ENCODE measurements around the gene SERPINF2. TPM values are rescaled to one million over a fixed set of nuclear protein-coding genes. Genes with fewer than 3 reads are reported as not detected.

Gene SERPINF2
- total and polyA plus RNA-seq, 12 donors: 0.18 to 2.8 (median 0.76) TPM; not detected in 2

DNA sequence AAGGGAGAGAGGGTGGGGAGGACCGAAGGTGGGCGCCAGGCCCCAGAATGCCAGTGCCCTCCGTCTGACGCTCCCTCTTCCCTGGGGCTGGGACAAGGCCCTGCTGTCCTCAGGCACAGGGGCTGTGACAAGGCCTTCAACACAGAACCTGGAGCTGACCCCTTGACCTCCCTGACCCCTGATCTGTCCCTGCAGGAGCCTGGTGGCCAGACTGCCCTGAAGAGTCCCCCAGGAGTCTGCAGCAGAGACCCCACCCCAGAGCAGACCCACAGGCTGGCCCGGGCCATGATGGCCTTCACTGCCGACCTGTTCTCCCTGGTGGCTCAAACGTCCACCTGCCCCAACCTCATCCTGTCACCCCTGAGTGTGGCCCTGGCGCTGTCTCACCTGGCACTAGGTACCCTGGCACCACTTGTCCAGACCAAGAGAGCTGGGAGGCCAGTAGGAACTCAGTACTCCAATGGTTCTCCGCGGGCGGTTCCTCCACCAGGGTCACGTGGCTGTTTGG lies 2.9 kb downstream of the SERPINF2 start:
- intact Hi-C loops (cut with DNase I): no loop called here
- no peak overlapping the region for H3K27ac ChIP-seq
- ATAC-seq (peak in 1 of 8 donors; percentile 9), DNase-seq (no peak)
- no peaks in the 10 kb centered on the region for H3K9me3 ChIP-seq
- peaks cover 0 to 9% (median 0%) of the 10 kb centered on the region in 9 donors for H3K4me1 ChIP-seq
- H3K4me3 ChIP-seq: no peak overlapping the region
- TF ChIP-seq, protein P1, sequence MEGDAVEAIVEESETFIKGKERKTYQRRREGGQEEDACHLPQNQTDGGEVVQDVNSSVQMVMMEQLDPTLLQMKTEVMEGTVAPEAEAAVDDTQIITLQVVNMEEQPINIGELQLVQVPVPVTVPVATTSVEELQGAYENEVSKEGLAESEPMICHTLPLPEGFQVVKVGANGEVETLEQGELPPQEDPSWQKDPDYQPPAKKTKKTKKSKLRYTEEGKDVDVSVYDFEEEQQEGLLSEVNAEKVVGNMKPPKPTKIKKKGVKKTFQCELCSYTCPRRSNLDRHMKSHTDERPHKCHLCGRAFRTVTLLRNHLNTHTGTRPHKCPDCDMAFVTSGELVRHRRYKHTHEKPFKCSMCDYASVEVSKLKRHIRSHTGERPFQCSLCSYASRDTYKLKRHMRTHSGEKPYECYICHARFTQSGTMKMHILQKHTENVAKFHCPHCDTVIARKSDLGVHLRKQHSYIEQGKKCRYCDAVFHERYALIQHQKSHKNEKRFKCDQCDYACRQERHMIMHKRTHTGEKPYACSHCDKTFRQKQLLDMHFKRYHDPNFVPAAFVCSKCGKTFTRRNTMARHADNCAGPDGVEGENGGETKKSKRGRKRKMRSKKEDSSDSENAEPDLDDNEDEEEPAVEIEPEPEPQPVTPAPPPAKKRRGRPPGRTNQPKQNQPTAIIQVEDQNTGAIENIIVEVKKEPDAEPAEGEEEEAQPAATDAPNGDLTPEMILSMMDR (IDR thresholded peaks at IDR 0.05): no peak
- 93 to 95% methylated on average over 12 of the region's 12 CpGs for WGBS, 2 donors
- no peaks in the 10 kb centered on the region for H3K36me3 ChIP-seq
- no peaks in the 10 kb centered on the region for H3K27me3 ChIP-seq

DNA sequence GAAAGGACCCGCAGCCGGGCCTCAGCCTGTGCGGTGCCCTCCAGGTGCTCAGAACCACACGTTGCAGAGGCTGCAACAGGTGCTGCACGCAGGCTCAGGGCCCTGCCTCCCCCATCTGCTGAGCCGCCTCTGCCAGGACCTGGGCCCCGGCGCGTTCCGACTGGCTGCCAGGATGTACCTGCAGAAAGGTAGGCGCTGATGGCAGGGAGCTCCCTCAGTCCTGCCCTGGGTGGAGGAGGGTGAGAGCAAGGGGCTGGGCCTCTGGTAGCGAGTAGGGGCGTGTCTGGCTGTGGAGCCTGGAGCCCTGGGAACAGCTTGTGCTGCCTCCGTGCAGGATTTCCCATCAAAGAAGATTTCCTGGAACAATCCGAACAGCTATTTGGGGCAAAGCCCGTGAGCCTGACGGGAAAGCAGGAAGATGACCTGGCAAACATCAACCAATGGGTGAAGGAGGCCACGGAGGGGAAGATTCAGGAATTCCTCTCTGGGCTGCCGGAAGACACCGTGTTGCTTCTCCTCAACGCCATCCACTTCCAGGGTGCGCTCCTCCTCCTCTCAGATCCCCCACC lies 4.4 kb downstream of the SERPINF2 start:
- H3K4me3 ChIP-seq: no peak overlapping the region
- peak overlapping the region in 6 of 10 donors; percentile 11 to 73 (median 61) for H3K27ac ChIP-seq
- H3K27me3 ChIP-seq: no peaks in the 10 kb centered on the region
- H3K4me1 ChIP-seq: peaks cover 0 to 12% (median 0%) of the 10 kb centered on the region in 9 donors
- intact Hi-C loops (cut with DNase I): no loop called here
- TF ChIP-seq, protein P1 (IDR thresholded peaks at IDR 0.05): no peak
- no peaks in the 10 kb centered on the region for H3K9me3 ChIP-seq
- ATAC-seq: peak in 7 of 8 donors; percentile 48 to 88 (median 85)
- 76 to 78% methylated on average over 22 of the region's 22 CpGs for WGBS, 2 donors
- DNase-seq: no peak
- no peaks in the 10 kb centered on the region for H3K36me3 ChIP-seq

DNA sequence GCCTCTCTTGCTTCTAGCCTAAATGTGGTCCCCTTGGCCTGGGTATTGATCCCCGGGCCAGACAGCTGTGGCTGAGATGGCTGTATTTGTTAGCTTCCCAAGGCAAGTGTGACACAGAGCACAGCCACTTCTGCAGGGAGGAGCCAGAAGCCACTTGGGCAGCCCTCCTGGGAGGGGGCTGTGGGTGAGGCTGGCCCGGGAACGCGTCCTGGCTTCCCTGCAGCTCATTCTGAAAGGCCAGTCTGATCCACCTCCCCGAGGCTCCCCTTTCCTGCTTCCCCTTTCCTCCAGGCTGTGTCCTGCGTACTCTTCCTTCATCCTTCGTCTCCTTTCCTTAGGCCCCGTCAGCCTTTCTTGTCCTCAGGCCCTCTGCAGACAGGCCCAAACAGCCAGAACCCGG lies 8.0 kb downstream of the SERPINF2 start:
- no peaks in the 10 kb centered on the region for H3K9me3 ChIP-seq
- H3K4me3 ChIP-seq: no peak overlapping the region
- TF ChIP-seq, protein P1 (IDR thresholded peaks at IDR 0.05): no peak
- peaks cover 0 to 34% (median 0%) of the 10 kb centered on the region in 9 donors for H3K4me1 ChIP-seq
- intact Hi-C loops (cut with DNase I): loop anchor here in 1 of 10 donors (10.0 kb wide), 1 partner anchor 1344 kb away; no protein-coding TSS in a partner anchor
- no peaks in the 10 kb centered on the region for H3K27me3 ChIP-seq
- no peak overlapping the region for H3K27ac ChIP-seq
- no peak for DNase-seq
- no peaks in the 10 kb centered on the region for H3K36me3 ChIP-seq
- WGBS, 2 donors: 80 to 82% methylated on average over 9 of the region's 9 CpGs
- ATAC-seq: no peak

DNA sequence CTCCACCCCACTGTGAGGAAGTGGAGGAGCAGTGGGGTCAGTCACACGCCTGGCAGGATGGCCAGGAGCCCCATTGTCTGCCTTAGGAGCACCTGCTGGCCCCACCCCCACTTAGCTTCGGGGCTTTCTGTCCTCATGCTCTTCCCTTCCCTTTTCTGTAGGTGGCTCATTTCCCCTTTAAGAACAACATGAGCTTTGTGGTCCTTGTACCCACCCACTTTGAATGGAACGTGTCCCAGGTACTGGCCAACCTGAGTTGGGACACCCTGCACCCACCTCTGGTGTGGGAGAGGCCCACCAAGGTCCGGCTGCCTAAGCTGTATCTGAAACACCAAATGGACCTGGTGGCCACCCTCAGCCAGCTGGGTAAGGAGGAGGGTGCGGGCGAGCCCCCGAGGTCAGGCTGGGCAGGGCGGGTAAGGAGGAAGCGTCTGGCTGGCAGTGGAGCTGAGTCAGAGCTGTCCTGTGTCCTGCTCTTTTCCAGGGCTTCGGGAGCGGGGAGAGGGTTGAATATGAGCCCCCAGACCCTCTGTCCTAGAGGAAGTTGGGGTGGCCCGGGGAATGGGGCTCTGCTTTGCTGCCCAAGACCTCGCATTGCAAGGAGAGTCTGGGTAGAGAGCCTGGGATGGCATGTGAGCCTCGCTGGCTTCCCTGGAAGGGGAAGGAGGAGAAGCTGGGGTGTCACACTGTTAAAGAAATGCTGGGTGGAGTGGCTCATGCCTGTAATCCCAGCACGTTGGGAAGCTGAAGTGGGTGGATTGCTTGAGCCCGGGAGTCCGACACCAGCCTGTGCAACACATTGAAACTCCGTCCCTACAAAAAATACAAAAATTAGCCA lies 10.0 kb downstream of the SERPINF2 start:
- intact Hi-C loops (cut with DNase I): loop anchor here in 1 of 10 donors (10.0 kb wide), 1 partner anchor 1342 kb away; no protein-coding TSS in a partner anchor

More for the DNA sequence above, 10.0 kb downstream of the SERPINF2 start:
- DNase-seq: no peak
- ATAC-seq: peak; percentile 11 to 68 (median 51)
- H3K4me1 ChIP-seq: peaks cover 0 to 27% (median 0%) of the 10 kb centered on the region in 9 donors
- TF ChIP-seq, protein P1 (IDR thresholded peaks at IDR 0.05): no peak
- no peaks in the 10 kb centered on the region for H3K36me3 ChIP-seq
- WGBS, 2 donors: 63 to 66% methylated on average over 18 of the region's 18 CpGs
- peak overlapping the region in 1 of 10 donors; percentile 26 for H3K4me3 ChIP-seq
- H3K27ac ChIP-seq: peak overlapping the region in 2 of 10 donors; percentile 19 to 85
- no peaks in the 10 kb centered on the region for H3K9me3 ChIP-seq
- no peaks in the 10 kb centered on the region for H3K27me3 ChIP-seq

Data from heart right ventricle (tissue), 16 donors.